NCI-H82 treated with DMSO at 0.1 percent for 48 hours (cell line): Measurements from ENCODE around the gene MAP3K7CL.
A peak's percentile ranks its signal among the peaks of the same experiment; 100 is the strongest.

Experiments
- DNase-seq: peaks from one replicate; lab custom pipeline; 2025; ENCODE audit not compliant: unreplicated experiment; lab: John Stamatoyannopoulos, UW

MAP3K7CL gene

DNA sequence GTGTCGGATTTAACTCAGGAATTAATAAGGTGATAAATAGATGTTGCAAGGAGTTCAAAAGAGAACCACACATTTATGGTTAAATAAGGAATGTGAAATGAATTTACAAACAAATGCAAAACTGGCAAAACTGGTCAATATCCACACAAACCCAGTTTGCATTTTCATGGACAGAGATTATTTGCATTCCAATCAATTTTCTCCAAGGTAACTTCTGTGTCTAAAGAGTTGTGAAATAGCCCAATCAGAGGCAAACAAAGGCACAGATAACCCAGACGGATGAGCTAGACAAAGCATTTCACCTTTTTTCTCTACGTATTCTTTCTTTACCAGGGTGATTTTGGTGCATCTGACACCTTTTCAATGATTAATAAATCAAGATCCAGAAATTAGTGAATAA is 63.9 kb downstream of the MAP3K7CL start:
- DNase-seq, result no peak

DNA sequence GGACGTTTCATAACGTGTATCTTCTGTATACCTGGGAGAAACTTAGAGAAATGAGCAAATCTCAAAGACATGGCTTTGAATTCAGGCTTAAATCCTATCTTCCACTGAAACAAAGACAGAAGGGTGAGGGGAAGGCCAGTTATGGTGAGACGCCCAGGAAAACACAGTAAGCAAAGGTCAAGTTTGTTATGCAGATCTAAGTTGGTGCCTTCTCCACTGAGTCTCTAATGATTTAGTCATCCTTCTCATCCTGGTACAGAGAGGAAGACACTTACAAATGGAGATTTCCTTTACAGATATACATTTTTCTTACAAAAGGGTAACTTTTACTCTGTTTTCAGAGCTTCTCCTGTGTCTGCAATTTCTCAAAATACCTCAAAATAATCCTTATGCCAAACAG is 64.4 kb downstream of the MAP3K7CL start:
- no peak for DNase-seq

DNA sequence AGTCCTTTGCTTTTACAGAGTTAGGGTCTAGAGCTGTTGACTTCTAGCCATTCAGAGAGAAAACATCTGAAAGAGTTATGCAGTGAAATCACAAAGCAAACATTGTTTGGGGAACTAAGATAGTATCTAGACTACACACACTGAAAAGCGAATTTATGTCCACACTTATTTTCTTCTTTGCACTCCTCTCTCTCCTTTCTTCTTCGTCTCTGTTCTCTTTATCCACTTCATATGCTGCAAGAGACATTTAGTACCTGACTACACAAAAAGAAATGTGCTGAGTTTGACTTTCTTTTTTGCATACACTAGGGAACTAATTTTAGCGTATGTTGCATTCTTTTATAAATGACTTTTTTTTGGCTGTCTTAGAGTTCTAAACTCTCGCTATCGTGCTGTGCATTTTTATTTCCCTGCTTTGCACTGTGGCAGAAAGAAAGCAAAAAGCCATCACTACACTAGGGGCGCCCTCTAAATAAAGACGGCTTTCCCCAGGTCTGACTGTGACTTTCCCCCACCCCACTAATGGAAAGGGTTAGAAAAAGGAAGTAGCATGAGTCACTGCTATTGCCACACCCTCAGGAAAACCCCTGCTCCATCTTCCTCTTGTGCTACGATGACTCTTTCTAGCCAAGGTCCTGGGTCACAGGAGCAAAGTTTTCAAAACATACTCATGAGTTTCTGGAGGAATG is 65.7 kb downstream of the MAP3K7CL start:
- peak; percentile 16 for DNase-seq

DNA sequence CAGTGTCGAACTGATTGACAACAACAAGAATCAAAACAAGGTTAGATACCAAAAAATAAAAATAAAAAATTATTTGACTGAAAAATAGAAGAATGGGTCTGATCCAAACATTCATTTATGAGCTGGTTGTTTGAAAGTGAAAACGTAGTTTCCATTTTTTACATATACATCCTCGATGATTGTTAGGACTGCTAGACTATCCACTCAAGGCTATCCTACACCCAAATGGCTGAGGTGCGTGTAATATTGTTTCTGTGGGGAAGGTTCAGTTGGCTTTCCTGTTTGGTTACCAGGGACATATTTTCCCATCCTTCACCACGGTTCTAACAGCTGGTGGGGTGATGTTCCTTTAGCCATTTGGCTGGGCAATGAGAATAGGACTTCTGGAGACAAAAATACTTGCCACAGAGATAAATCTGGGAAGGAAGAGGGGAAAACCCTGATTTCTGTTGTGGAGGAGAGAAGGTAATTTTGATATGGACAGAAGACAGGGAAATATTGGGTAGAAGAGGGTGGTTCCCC is 66.3 kb downstream of the MAP3K7CL start:
- DNase-seq, result no peak

DNA sequence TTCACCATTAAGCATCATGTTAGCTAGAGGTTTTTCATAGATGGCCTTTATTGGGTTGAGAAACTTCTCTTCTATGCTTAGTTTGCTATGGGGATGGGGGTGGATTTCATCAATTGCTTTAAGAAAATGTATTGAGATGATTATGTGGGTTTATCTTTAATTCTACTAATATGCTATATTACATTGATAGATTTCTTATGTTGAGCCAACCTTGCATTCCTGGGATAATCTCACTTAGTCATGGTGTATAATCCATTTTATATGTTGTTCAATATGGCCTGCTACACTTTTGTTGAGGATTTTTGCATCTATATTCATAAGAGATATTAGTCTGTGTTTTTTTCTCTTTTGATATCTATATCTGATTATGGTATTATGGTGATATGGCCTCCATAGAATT is 70.7 kb downstream of the MAP3K7CL start:
- no peak for DNase-seq

DNA sequence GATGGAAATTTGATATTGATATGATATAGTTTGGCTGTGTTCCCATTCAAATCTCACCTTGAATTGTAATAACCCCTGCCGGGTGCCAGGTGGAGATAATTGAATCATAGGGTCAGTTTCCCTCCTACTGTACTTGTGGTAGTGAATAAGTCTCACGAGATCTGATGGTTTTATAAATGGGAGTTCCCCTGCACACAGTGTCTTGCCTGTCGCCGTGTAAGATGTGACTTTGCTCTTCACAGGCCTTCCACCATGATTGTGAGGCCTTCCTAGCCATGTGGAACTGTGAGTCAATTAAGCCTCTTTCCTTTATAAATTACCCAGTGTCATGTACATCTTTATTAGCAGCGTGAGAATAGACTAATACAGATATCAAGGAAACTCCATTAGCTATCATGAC is 74.6 kb downstream of the MAP3K7CL start:
- DNase-seq, result no peak

DNA sequence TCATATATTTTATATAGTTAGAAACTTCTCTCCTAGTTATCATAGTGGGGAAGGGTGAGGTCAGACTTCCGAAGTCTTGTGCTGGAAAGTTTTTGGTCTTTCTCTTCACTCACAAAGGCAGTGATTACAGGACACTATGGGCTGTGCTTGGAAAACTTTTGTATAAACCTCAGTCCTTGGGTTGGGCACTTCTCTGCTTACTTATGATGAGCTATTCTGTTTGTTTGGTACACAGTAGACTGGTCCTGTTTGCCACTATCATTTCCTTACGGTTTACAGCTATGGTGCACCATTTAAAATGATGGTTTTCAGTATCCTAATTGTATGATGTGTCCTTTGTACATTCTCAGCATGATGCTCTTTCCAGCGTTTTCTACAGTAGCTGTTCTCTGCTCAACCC is 75.5 kb downstream of the MAP3K7CL start:
- DNase-seq, result no peak

DNA sequence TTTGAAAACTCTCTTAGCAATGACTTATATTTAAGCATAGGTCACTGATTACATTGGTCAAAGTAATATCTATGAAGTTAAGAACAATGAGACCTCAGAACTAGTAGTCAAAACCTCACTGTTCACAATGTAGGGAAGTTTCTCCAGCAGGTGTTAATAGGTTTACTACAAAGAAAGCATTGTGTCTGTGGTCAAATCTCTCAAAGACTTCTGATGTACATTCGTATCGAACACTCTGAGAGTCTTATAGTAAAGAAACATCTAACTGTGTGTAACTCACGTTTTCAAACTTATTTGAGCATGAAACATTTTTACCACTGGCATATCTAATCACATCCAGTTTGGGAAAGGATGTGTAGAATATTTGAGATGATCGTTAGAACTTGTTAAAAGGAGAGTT is 76.0 kb downstream of the MAP3K7CL start:
- no peak for DNase-seq

DNA sequence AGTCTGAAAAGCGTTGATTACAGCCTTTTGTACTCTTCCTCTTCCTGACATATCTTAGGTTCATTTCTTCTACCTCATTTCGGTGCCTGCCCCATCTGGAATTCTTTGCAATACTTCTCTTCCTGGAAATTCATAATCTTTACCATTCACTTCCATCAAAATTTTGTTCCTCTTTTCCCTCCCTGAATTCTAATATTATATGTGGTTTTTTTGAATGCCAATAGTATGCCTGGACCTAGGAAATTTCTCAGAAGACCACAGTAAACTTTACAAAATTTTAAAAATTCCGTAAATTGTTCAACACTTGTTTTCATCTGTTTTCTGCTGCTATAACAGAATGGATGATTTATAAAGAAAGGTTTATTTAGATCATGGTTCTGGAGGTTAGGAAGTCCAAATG is 76.8 kb downstream of the MAP3K7CL start:
- DNase-seq, result no peak

DNA sequence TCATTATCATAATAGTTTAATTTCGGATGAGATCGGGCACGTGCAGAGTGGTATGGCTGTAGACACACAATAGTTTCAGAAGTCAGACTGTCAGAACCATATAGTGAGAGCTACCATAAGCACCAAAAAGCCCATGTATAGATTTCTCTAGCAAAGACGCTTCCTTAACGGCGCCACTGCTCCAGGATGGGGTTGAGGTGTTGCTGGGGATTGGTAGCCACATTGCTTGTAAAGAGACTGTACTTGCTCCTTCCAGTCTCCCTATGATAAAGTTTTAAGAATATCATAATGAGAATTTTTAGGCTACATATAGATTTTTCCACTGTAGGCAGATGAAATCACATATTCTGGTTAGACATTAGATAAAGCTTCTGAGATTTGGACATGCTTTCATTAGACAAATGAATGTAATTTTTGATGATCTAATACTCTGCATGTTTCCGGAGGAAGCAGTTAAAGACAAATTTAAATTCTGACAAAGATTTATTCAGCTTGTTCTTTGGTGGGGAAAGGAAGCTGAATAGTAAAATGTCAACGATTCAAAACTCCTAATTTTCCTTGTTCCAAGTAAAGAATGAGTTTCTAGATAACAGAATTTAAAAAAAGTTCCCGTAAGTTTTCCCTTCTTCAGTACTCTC is 77.7 kb downstream of the MAP3K7CL start:
- DNase-seq, result no peak

DNA sequence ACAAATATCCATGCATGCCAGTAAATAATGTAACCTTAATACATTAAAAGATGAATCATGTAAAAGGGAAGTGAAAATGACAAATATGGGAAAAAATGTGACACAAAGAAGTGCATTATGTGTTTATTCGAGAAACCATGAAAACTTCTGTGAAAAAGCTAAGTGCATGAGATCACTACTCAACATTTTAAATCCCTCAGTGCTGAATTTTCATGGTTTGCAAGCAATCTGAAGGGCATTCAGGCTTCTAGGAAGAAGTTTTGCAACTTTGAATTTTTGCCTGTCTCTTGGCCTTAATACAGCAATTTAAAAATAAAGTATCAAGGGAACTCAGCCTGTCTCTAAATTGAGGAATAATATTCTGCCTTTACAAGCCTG is 78.2 kb downstream of the MAP3K7CL start:
- no peak for DNase-seq

DNA sequence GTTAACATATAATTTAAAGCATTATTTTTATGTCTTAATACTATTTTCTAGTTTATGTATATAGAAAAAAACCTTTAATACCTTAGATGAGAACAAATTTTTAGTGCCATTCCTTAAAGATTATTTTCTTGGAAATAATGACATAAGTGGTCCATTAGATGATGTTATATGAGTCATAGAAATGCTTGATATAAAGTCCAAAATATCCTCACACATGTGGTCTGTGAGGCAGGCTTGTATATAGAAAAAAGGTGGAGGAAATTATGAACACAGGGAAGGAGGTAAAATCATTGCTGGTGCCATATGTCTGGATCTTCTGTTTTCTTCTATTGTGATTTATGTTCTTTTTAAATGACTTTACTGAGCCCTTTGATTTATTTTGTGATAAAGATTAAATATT is 79.3 kb downstream of the MAP3K7CL start:
- DNase-seq, result no peak

DNA sequence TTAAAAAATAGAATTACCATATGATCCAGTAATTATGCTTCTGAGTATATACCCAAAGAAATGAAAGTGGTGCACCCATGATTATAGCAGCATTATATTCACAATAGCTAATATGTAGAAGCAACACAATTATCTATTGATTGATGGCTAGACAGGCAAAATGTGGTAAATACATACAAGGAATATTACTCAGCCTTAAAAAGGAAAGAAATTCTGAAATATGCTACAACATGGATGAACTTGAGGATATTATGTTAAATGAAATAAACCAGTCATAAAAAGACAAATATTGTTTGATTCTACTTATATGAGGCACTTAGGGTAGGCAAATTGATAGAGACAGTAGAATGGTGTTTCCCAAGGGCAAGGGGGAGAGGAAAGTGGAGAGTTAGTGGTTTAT is 80.8 kb downstream of the MAP3K7CL start:
- DNase-seq, result no peak

DNA sequence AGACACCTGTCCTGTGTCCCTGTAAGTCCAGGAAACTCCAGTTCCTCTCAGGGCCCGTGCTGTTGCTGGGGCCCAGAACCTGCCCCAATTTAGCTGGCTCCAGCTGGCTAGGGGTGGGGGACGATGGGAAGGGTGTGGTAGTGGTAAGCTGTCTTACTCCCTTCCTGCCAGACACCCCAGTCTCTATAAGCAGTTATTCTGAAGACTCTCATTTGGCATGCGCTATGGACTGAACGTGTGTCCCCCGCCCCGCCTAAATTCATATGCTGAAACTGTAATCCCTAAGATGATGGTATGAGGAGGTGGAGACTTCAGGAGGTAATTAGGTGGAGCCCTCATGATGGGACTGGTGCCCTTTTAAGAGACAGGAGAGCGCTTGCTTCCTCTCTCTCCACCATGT is 82.0 kb downstream of the MAP3K7CL start:
- no peak for DNase-seq

DNA sequence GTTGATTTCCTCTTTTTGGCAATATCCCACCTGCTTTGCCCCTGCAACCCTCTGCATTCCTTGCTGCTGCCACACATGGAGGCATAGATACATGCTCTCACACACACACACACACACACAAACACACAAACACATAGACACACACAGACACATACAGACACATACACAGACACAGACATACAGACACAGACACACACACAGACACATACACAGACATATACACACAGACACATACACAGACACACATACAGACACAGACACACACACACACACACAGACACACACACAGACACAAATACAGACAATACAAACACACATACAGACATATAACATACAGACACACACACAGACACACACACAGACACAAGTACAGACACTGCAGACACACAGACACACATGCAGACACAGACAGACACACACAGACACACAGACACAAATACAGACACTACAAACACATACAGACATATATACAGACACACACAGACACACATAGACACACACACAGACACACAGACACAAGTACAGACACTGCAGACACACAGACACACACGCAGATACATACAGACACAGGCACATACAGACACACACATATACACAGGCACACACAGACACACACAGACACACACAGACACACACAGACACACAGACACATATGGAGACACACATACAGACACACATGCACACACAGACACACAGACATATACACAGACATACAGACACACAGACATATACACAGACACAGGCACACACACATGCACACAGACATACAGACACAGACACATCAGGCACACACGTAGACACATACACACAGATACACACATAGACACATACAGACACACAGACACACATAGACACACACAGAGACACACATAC is 83.3 kb downstream of the MAP3K7CL start:
- DNase-seq, result no peak

DNA sequence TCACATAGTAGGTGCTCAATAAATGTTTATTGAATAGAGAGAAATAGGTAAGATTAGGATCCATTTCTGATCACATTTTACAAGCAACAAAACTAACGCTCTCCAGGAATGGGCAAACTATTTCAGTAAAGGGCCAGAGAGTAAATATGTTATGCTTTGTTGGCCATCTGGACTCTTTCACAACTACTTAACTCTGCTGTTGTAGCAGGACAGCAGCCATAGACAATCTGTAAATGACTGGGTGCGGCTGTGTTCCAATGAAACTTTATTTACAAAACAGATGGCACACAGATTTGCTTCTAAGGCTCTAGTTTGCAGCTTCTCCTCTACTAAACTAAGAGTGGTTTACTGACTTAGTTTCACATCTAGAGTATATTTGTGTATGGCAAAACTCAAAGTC is 85.3 kb downstream of the MAP3K7CL start:
- peak; percentile 81 for DNase-seq

DNA sequence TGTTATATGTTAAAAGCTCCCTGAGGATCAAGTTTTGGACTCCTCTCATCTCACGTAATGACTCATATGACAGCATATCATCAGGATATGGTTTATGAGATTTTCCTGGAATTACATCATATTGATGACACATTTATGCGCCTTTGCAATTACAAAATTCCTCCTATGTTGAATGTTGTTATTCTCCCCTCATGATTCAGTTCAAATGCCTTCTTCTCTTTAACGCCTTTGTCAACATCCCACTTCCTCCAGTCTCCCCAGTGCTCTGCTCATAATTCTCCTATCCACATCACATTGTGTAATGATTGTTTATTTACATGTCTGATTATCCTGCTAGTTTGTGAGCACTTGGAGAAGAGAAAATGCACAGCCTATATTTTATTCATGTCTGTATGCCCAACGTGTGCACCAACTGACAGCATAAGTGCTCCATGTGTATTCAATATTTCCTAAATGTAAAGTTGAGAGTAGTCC is 87.4 kb downstream of the MAP3K7CL start:
- DNase-seq, result no peak

DNA sequence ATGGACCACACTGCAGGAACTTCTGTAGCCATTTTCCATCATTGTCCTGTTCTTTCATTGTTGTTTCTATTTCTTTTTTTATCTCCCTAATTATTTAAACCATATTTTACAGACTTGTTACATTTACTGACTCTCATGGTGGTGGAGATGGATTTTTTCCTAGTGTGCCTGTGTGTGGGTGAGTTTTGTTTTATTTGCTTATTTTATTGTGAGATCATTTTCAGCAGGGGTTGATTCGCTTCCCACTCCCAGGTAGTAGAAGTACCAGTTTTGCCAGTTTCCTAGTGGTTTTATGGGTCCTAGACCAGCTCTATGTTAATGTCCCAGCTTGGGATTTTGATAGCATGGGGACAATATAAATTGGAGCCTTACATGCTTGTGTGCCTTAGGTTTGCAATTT is 88.3 kb downstream of the MAP3K7CL start:
- no peak for DNase-seq

DNA sequence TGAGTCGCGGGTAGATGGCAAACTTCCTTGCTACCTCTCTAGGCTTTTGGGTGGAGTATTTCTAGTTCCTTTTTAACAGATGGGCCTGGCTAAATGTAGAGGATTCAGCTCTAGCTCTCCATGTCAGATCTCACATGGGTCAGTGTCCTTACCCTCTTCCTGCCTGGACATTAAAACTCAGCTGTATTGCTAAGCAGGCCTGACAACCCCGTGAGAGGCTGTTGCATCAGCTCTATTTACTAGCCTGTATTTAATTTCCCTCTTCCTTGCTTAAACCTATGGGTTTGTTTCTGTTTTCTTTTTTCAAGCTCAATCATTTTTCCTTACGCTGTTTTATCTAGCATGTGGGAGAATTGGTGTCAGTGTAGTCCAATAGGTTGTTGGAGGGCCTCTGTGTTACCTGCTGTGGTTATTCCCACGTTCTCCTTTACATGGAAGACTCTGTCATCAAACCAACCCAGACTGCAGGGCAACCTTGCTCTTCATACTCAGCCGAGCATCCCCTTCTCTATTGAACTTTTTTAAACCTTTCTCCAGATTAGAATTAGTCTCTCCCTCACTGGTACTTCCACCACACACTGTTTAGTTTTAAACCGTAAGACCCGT is 88.8 kb downstream of the MAP3K7CL start:
- no peak for DNase-seq

DNA sequence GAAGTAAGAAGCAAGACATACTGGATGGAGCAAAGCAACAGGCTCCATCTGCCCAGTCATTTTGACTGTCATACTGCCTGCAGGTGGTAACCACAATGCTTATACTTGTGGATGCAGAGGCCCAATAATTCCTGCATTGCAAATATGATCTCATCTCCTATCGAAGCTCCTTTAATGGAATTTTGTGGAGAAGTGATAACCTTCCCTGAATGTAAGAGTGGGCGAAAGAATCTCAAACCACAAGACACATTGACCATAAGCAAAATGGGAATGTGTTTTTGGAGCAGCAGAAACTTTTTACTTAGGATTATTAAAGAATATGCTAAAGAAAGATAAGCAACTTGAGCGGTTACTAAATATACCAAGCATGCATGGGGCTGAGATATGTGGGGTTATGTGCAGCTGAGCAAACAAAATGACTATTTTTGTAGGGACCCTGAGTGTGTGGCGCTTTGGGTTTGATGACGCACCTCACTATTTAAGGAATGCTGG is 90.9 kb downstream of the MAP3K7CL start:
- no peak for DNase-seq

DNA sequence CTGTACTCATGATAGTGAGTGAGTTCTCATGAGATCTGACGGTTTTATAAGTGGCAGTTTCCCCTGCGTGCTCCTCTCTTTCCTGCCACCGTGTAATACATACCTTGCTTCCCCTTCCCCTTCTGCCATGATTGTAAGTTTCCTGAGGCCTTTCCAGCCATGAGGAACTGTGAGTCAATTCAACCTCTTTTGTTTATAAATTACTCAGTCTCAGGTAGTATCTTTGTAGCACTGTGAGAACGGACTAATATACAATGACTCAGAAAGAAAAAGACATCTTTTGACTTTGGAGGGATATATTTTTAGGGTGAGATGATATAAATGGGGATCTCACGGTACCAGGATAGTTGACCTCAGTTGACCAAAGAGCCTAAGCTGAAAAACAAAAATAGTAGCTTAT is 93.6 kb downstream of the MAP3K7CL start:
- no peak for DNase-seq
